Stimulated activated CD4-positive, alpha-beta T cell treated with anti-CD3 and anti-CD28 coated beads, TNF-alpha, amount 100 ng/mL, for 24 hours (primary cell): ENCODE data around the gene FABP3.
A peak's percentile ranks its signal among the peaks of the same experiment; 100 is the strongest.
"Not testable (repeated sequence)": the region's sequence is repeated elsewhere in the genome, so short reads cannot be mapped to it uniquely, and the experiment has no call there.

ENCODE experiments used
- DNase-seq, 3 experiments: peaks; one replicate each; pipeline ENCODE4 v3.0.0-alpha.2; 2020; ENCODE audit warnings: low read depth in 3 of 3

FABP3 gene

GRCh38 chr1:31398246-31398645 is 25.4 kb upstream of the FABP3 start:
- no peak for DNase-seq

GRCh38 chr1:31397360-31398095 is 24.7 kb upstream of the FABP3 start:
- no peak for DNase-seq

- no peak for DNase-seq
Observed at GRCh38 chr1:31396633-31397351, 23.9 kb upstream of the FABP3 start.

- peak; percentile 62 to 83 (median 65) for DNase-seq
Observed at GRCh38 chr1:31394584-31395193, 21.8 kb upstream of the FABP3 start.

GRCh38 chr1:31393463-31393862 is 20.6 kb upstream of the FABP3 start:
- DNase-seq: no peak

GRCh38 chr1:31390071-31390470 is 17.2 kb upstream of the FABP3 start:
- no peak for DNase-seq

GRCh38 chr1:31389616-31390015 is 16.7 kb upstream of the FABP3 start:
- DNase-seq: no peak

GRCh38 chr1:31387612-31388011 is 14.7 kb upstream of the FABP3 start:
- DNase-seq: no peak

GRCh38 chr1:31386576-31387243 is 13.8 kb upstream of the FABP3 start:
- not testable (repeated sequence) for DNase-seq

GRCh38 chr1:31383967-31384366 is 11.1 kb upstream of the FABP3 start:
- no peak for DNase-seq

GRCh38 chr1:31382379-31382989 is 9.6 kb upstream of the FABP3 start:
- no peak for DNase-seq

GRCh38 chr1:31381394-31382294 is 8.8 kb upstream of the FABP3 start:
- no peak for DNase-seq

GRCh38 chr1:31380181-31380580 is 7.3 kb upstream of the FABP3 start:
- no peak for DNase-seq

GRCh38 chr1:31378001-31378400 is 5.1 kb upstream of the FABP3 start:
- DNase-seq: no peak

- no peak for DNase-seq
Observed at GRCh38 chr1:31377364-31377863, 4.5 kb upstream of the FABP3 start.

- no peak for DNase-seq
Observed at GRCh38 chr1:31376375-31377134, 3.7 kb upstream of the FABP3 start.

GRCh38 chr1:31374511-31375196 is 1.8 kb upstream of the FABP3 start:
- DNase-seq: no peak

GRCh38 chr1:31373897-31374486 is 1.1 kb upstream of the FABP3 start:
- DNase-seq: no peak

- no peak for DNase-seq
Observed at GRCh38 chr1:31372751-31373055, 173 bp downstream of the FABP3 start.
